GM08714 (cell line): ENCODE measurements around the gene LRRK1.

Source experiments
- H3K4me3 ChIP-seq: fragments of 200-500 bp; sonication (Bioruptor generic); 2 replicates; pipeline ENCODE4 v1.5.1; 2014; ENCODE audit warnings: mild to moderate bottlenecking, low read length, inconsistent platforms
- ZNF274 ChIP-seq: IDR thresholded peaks from 2 replicates; pipeline ENCODE4 v1.6.1; 2012; ENCODE audit warnings: mild to moderate bottlenecking, low read depth, low read length

The LRRK1 gene

DNA sequence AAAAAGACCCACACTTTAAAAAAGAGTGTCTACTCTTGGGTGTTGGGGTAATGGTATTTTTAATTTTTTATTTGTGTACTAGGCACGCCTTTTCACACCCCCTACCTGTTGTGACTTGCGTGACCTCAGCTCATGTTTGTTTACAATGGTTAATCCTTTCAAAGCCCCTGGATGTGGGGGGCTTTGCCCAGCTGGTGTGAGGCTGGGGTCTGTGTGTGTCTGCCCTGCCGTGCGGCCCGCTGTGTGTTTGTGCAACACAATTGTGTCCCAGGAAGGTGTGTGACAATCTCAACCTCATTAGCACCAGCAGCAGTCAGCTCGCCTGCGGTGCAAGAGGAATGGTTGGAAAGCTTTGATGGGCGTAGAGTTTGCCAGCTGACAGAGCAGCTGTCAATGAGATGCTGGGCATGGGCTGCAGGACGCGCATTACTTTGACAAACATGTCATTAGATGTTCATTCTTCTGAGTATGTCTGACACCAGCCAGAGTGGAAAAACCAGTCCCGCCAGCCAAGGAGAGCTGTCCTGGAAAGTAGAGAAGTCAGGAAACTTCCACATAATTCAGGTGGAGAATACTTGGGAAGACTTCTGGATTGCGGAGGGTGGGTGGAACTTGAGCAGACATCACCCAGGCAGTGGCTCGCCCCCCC, 9.6 kb downstream of the LRRK1 start:
- no peak overlapping the region for H3K4me3 ChIP-seq
- TF ChIP-seq ZNF274: no peak

DNA sequence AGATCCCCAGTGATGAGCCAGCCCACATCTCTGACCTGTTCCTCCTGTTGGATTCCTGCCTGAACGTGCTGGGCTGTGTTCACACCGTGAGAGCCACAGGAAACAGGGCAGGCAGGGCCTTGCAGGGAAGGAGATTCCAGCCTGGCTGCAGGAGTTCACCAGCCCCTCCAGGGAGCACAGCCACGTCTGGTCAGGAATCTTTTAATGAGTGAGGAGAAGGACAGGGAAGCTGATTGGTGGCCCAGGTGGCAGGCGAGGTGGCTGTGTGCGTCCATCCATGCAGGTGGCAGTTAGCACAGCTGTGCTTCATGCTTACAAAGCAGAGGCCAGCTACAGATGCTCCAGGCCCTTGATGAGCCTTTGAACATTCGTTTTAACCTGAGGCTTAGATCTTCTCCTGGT, 10.5 kb downstream of the LRRK1 start:
- TF ChIP-seq ZNF274: no peak
- no peak overlapping the region for H3K4me3 ChIP-seq

DNA sequence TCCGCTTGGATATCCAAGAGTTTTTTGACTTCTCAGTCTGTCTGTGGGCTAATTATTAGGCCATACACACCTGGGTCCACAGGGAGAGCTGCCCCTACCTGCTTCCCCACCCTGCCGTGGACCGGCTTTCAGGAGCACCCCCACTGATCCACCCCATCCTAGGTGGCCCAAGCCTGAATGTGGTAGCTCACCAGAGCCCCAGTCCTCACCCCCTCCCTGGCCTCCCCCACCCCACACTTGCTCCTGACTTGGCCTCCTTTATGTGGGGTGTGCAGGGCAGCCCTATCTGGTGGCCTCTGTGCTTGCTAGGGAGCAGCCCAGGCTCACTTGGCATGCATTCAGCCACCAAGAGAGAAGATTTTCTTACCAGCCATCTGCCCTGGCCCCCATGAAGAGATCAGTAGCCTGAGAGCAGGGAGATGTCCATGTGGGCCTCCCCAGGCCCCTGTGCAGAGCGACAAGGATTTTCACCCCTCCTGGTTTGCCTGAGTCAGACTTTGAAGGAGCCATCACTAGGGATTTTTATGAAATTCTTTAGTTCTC, 11.2 kb downstream of the LRRK1 start:
- no peak for TF ChIP-seq ZNF274
- H3K4me3 ChIP-seq: no peak overlapping the region

DNA sequence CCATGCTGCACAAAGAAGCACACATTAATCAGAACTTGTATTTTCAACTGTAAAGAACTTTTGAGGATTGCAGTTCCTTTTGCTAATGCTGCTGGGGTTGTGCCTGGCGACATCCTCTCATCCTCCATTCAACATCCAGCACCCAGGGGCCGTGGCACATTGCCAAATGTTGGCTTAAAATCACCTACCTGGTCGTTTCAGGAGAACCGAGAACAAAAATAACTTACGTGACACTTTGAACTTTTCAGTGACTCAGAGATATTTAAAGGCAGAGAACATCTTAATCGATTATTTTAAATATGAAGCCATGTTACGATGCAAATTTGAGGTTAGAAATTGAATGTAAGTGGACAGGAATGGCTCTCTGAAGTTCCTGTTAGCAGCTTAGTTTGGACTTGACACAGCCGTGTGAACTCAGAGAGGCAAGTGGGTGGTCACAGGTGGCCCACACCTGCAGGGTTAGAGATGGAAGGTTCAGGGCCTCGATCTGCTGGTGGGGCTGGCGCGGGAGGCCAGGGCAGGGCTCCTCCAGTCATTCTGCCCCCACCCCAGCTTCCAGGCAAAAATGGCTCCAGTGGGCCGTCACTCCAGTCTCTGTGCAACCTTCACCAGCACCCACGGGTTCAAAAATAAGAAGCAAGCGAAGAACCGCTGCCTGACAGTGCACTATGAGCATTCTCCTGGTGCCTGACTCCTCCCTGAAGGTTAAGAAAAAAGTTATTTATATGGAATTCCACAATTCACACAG, 12.2 kb downstream of the LRRK1 start:
- no peak overlapping the region for H3K4me3 ChIP-seq
- TF ChIP-seq ZNF274: no peak

DNA sequence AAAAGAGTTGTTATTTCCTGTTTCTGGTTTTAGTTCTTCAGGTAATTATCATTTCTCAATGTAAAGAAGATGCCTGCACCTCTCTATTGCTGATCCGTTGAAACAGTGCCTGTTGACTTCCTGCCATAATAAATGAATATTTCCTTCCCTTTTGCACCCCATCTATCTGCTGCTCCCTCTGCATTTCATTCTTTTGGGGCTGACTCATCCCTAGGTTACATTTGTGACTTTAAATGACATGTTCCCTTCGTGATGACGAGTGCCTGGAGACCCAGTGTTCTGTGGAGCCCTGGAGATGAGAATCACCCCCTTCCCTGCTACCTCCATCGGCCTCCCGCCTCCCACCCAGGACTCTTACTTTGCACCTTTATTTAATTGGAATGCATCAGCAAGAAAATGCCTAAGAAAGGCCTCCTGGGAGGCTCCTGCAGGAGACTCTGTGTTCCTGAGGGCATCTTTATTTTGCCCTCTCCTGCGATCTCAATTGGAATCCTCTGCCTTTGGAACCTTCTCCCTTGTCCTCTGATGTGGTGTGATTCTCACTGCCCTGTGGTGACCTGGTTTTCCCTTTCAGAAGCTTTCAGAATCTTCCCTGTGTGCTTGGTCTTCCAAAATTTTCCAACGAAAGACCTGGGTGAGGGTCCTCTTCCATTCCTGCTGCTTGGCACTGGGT, 13.7 kb downstream of the LRRK1 start:
- TF ChIP-seq ZNF274: no peak
- H3K4me3 ChIP-seq: no peak overlapping the region

DNA sequence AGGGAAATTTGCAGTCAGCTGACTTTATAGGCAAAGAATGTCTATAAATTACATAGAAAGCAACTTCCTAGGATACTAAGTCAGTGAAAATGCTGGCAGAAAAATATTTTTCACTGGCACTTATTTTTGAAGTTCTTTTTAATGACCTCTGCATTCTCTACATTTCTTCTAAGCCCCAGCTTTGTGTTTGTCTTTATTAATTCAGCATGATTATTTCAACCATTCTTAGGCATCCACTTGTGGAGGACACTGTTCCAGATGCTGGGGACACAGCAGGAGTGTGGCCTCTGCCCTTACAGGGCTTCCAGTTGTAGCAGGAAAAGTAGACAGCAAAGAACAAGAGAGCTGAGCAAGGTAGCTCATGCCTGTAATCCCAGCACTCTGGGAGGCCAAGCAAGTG, 15.0 kb downstream of the LRRK1 start:
- TF ChIP-seq ZNF274: no peak
- no peak overlapping the region for H3K4me3 ChIP-seq

DNA sequence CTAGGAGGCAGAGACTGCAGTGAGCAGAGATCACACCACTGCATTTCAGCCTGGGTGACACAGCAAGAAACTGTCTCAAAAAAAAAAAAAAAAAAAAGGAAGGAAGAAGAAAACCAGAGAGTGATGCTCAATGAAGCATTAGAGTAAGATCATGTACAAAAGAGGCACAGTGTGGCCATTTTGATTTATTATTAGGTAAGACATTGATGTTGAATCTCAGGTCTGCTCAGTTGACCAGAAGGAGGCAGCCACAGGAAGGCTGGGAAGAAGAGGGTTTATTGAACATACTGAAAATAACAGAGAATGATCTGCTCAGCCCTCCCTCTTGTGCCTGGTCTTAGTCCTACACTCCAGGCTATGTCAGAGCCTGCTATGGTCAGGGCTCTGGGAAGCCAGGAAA, 15.6 kb downstream of the LRRK1 start:
- no peak overlapping the region for H3K4me3 ChIP-seq
- TF ChIP-seq ZNF274: no peak

DNA sequence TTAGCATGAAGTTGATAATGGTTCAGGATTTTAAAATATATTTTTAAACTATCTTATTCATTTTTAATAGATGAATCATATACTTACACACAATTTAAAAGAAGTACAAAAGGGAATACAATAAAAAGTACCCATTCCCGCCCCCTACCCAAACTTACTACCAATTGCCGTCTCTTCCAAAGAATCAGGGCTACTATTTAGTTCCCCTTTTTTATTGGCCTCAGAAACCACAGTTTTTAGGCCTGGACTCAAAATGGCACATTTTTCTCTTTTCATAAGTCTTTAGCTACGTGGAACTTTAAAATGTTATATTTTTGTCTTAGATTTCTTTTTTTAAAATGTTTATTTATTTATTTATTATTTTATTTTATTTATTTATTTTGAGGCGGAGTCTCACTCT, 18.0 kb downstream of the LRRK1 start:
- no peak for TF ChIP-seq ZNF274
- no peak overlapping the region for H3K4me3 ChIP-seq

DNA sequence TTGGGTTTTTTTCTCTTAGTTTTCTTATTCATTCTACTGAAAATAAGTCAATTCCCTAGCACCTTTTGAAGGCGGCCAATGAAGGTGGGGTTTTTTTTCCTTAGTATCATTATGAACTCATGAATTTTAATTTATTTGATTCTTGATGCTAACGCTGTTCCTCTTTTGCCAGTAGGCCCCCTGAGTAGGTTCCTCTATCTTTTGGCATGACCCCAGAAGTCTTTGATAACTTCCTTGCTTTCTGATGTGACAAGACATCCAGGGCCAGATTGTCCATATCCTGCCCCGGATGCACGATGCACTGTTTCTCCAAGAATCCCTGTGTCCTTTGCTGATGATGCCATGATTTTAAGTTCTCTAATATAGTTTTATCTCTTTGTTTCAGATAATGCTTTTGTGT, 20.6 kb downstream of the LRRK1 start:
- TF ChIP-seq ZNF274: no peak
- H3K4me3 ChIP-seq: no peak overlapping the region

DNA sequence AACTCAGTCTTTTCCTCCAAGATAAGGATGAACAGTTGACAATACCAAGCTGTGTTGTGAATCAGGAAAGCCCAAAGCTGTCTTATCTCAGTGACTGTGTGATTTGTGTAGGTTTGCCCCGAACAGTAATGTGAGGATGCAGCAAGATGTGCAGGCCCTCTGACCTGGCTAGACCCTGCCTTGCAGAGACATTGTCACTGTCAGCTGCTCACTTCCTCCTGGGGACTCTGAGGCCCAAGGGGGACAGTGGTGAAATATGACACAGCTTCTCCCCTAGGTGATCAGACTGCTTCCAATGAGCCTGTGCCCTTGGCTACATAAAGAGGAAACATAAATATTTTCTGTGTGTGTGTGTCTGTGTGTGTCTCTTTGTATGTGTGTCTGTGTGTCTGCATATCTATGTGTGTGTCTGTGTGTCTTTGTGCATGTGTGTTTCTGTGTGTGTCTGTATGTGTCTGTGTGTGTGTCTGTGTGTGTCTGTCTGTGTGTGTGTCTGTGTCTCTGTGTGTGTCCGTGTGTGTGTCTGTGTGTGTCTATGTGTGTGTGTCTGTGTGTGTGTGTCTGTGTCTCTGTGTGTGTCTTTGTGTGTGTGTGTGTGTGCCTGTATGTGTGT, 21.7 kb downstream of the LRRK1 start:
- H3K4me3 ChIP-seq: no peak overlapping the region
- TF ChIP-seq ZNF274: no peak

DNA sequence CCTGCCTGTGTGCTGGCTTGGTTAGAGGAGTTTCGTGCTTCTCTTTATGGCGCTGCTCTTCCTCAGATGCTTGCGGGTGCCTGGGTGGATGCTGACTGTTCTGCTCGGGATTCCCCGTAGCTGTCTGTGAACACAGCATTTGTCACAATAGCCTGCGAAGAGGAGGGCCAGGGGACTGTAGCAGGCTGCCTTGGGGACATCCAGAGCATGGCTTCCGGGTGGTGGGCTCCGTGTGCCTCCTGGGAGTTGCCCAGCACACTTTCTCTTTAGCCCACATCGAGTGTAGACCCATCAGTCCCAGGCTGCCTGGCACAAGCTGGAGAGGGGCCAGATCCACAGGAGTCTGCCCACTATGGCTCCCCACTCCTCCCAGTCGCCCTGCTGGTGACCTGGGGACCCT, 22.4 kb downstream of the LRRK1 start:
- TF ChIP-seq ZNF274: no peak
- no peak overlapping the region for H3K4me3 ChIP-seq

DNA sequence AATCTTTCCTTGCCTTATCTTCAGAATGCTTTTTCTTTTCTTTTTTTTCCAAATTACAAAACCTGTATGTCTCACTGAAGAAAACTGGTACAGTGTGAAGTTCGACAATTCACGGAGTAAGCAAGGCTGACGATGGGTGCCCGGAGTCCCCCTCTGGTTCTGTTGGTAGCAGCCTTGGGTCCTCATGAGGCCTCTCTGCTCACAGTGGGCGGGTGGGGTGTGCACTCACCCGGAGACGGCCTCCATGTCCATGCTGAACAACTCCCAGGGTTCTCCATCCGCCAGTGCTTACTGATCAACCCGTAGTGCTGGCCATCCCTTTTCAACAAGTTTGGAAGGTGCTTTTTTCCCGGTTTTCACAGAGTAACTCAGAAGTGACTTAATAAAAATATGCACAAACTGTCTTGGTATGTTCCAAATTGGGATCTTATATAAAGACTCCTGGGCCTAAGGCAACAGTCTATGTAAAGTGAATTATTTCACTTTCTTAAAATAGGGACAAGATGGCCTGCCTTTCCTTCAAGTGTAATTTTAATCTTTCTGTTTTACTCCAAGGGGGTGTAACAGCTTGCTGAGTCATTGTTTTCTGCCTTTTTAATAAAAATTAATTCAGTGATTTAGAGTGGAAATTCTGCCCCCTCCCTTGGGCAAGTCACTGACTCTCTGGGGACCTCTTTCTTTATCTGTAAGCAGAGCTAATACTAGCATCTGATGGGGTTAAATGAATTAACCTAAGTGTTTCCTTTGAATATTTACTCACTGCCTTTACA, 23.7 kb downstream of the LRRK1 start:
- no peak overlapping the region for H3K4me3 ChIP-seq
- no peak for TF ChIP-seq ZNF274

DNA sequence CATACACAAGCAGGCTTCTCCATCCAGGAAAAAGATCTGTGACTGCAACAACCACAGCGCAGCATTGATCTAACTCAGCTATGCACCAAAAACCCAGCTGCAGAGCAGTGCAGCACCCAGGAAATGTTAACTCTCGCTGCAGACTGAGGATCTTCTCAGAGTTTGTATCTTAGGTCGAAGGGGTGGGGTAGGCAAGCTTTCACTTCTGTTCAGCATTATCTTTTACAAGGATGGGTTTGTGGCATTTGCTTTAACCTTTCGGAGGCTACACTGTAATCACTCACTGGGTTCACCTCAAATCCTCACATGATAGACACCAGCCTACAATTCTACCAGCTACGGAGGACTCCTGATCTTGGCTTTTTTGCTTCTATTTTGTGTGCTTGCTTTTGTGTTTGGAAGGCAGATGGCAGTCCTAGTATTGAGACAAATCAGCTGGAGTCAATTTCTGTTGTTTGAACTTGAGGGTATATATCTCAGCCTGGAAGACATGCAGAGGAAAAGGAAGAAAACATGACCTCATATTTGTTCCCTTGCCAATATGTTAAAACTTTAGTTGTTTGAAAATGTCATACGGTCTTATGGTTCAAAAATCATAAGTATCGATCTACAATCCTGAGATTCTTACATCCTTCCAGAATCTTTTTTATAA, 25.2 kb downstream of the LRRK1 start:
- no peak for TF ChIP-seq ZNF274
- no peak overlapping the region for H3K4me3 ChIP-seq
